ENCODE data around the gene DHX30. TPM values are rescaled to one million over a fixed set of nuclear protein-coding genes. Genes with fewer than 3 reads are reported as not detected.

The DHX30 gene
- total and polyA plus RNA-seq, 2 of the 8 experiments (the other 6 are each of a cell fraction or from before 2014, with no cell fraction given), result 82.4 to 97.9 TPM

MicroRNAs encoded within 50 kb of the gene (microRNA counts, 767-probe panel; counts per million panel counts)
- 879 counts per million, percentile 95 among the panel's probes with 10 or more counts for microRNA hsa-miR-1226-3p

Small RNA genes lying within 50 kb of the gene (microRNA-seq; reads per million reads assigned to microRNA genes)
- gene MIR1226 (ENCODE audit: borderline microRNAs expressed in 2 of 2, borderline number of aligned reads in 2 of 2, borderline replicate concordance in 1 of 2), result 9.9 to 12.4 reads per million in 2 experiments

Small RNA genes lying within 50 kb of the gene (small RNA-seq; reads per million reads assigned to genes)
- gene MIR1226 (ENCODE audit: insufficient read depth) (7.5 reads per million, percentile 75 among the genes with 10 or more reads in this experiment), gene RF02271 (ENCODE audit: insufficient read depth) (not detected)

Other genes with a start within 250 kb of the DHX30 start
- 7.4 and 8.2 TPM in 2 replicates for gene CSPG5, start 224.3 kb upstream of the DHX30 start, total RNA-seq (2021; fragmentation: NEBNext Ultra II Directional; extraction: Animal tissue kit (Norgen Biotek cat#: 25700))
- 2.1 and 2.7 TPM in 2 replicates for gene CSPG5, start 224.3 kb upstream of the DHX30 start, polyA plus RNA-seq (2011; rRNA removed)
- gene SMARCC1, start 21.2 kb upstream of the DHX30 start, total RNA-seq (2021; fragmentation: NEBNext Ultra II Directional; extraction: Animal tissue kit (Norgen Biotek cat#: 25700)), result 312 and 335 TPM in 2 replicates
- gene SMARCC1, start 21.2 kb upstream of the DHX30 start, polyA plus RNA-seq (2011; rRNA removed), result 57.9 and 64.1 TPM in 2 replicates
- gene MAP4, start 213.3 kb downstream of the DHX30 start, total RNA-seq (2021; fragmentation: NEBNext Ultra II Directional; extraction: Animal tissue kit (Norgen Biotek cat#: 25700)), result 172 and 179 TPM in 2 replicates
- gene MAP4, start 213.3 kb downstream of the DHX30 start, polyA plus RNA-seq (2011; rRNA removed), result 67.0 and 74.9 TPM in 2 replicates